A204.1 (cell line): ENCODE measurements around the gene RSPH1.

Source experiments
- FAIRE-seq: peaks from 2 replicates; lab custom pipeline; 2012; peaks lifted over from hg19 to GRCh38; lab: Jason Lieb, UNC

The RSPH1 gene

GRCh38 chr21:42445311-42445710 lies 50.7 kb downstream of the RSPH1 start:
- FAIRE-seq = no peak

GRCh38 chr21:42444745-42445059 lies 51.3 kb downstream of the RSPH1 start:
- FAIRE-seq = no peak

- no peak for FAIRE-seq
Observed at GRCh38 chr21:42443876-42444744, 51.9 kb downstream of the RSPH1 start.

GRCh38 chr21:42443181-42443785 lies 52.7 kb downstream of the RSPH1 start:
- no peak for FAIRE-seq

GRCh38 chr21:42441963-42442362 lies 54.1 kb downstream of the RSPH1 start:
- FAIRE-seq = no peak

- no peak for FAIRE-seq
Observed at GRCh38 chr21:42440187-42440792, 55.7 kb downstream of the RSPH1 start.

- no peak for FAIRE-seq
Observed at GRCh38 chr21:42439284-42440186, 56.5 kb downstream of the RSPH1 start.

GRCh38 chr21:42438316-42439205 lies 57.5 kb downstream of the RSPH1 start:
- no peak for FAIRE-seq

GRCh38 chr21:42437786-42438185 lies 58.2 kb downstream of the RSPH1 start:
- no peak for FAIRE-seq

GRCh38 chr21:42436914-42437313 lies 59.1 kb downstream of the RSPH1 start:
- no peak for FAIRE-seq

GRCh38 chr21:42435833-42436232 lies 60.2 kb downstream of the RSPH1 start:
- FAIRE-seq = no peak

- FAIRE-seq = no peak
Observed at GRCh38 chr21:42435401-42435800, 60.6 kb downstream of the RSPH1 start.

GRCh38 chr21:42434884-42435283 lies 61.1 kb downstream of the RSPH1 start:
- FAIRE-seq = no peak

GRCh38 chr21:42433946-42434551 lies 62.0 kb downstream of the RSPH1 start:
- no peak for FAIRE-seq

- FAIRE-seq = no peak
Observed at GRCh38 chr21:42432695-42433094, 63.3 kb downstream of the RSPH1 start.

- no peak for FAIRE-seq
Observed at GRCh38 chr21:42431196-42431595, 64.8 kb downstream of the RSPH1 start.

- no peak for FAIRE-seq
Observed at GRCh38 chr21:42430521-42430920, 65.5 kb downstream of the RSPH1 start.

- FAIRE-seq = no peak
Observed at GRCh38 chr21:42429856-42430255, 66.2 kb downstream of the RSPH1 start.

GRCh38 chr21:42429021-42429420 lies 67.0 kb downstream of the RSPH1 start:
- no peak for FAIRE-seq

GRCh38 chr21:42427809-42428419 lies 68.1 kb downstream of the RSPH1 start:
- FAIRE-seq = no peak
